ENCODE measurements around the gene MSL2.

Gene MSL2

DNA sequence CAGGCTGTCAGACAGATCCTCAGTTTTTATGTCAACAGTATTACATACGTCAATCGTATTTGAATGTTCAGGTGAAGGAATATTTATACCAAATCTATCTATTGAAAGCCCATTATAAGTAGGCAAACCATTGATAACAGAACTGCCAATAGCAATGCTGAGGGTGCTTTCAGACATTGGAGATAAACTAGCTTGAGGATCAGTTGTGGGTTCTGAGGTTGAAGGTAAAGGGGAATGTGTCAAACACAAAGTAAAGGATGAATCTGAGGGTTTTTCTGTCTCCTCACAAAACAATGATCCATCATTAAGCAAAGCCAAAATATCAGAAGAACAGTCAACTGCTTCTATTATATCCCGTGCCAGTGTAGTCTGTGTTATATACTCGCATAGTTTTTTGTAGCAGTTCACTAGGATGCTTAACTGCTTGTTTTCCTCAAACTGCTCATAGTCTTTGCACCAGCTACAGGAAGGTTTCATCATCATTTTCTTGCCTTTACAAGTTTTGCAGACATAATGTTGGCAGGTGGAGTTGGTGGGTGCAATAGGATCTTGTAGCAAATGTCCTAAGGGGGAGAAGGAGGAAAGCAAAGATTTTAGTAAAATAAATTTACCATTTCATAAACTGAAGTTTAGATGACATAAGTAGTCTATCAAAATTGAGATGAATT is 43.8 kb downstream of the MSL2 start:
- peaks cover 13% of the 10 kb centered on the region; the same call in 1 of the 2 replicates for H4K20me1 ChIP-seq (ENCODE audit: insufficient read depth, low read length)
- no peaks in the 10 kb centered on the region for H3K27me3 ChIP-seq (ENCODE audit: insufficient read depth, low read length)
- no peaks in the 10 kb centered on the region for H3K4me1 ChIP-seq (ENCODE audit: insufficient read depth, low read length, severe bottlenecking)
- no peak overlapping the region for H3K4me3 ChIP-seq (ENCODE audit: low read depth, low read length, poor library complexity, severe bottlenecking)
- H3K79me2 ChIP-seq (ENCODE audit: insufficient read depth, low read length), result peaks cover 88% of the 10 kb centered on the region
- no peaks in the 10 kb centered on the region for H3K9me3 ChIP-seq (ENCODE audit: low read length)
- H3K4me2 ChIP-seq (ENCODE audit: low read length), result no peak overlapping the region
- no peaks in the 10 kb centered on the region for H3K9me2 ChIP-seq (ENCODE audit: low read depth, low read length)
- H3K36me3 ChIP-seq (ENCODE audit: insufficient read depth, low read length), result peaks cover 54% of the 10 kb centered on the region
- no peaks in the 10 kb centered on the region for H3F3A ChIP-seq (ENCODE audit: insufficient read depth, low read length)
- H2AFZ ChIP-seq (ENCODE audit: low read length), result no peak overlapping the region
- no peak overlapping the region for H3K27ac ChIP-seq (ENCODE audit: low read depth, low read length, poor library complexity, severe bottlenecking)
- TF ChIP-seq EZH2 (IDR thresholded peaks at IDR 0.05; ENCODE audit: borderline replicate concordance, low read length) (no peak), CTCF (IDR thresholded peaks at IDR 0.05; ENCODE audit: low read length) (no peak)
- H3K9ac ChIP-seq (ENCODE audit: low read length), result no peak overlapping the region

GRCh38 chr3:136151219-136151618 is 44.9 kb downstream of the MSL2 start:
- Histone ChIP-seq H3K4me2 (ENCODE audit: low read length) (no peak overlapping the region), H3K27ac (ENCODE audit: low read depth, low read length, poor library complexity, severe bottlenecking) (no peak overlapping the region), H4K20me1 (ENCODE audit: insufficient read depth, low read length) (peaks cover 16% of the 10 kb centered on the region; the same call in 1 of the 2 replicates), H3K4me1 (ENCODE audit: insufficient read depth, low read length, severe bottlenecking) (no peaks in the 10 kb centered on the region), H3K27me3 (ENCODE audit: insufficient read depth, low read length) (no peaks in the 10 kb centered on the region), H3K36me3 (ENCODE audit: insufficient read depth, low read length) (peaks cover 59% of the 10 kb centered on the region), H3K9ac (ENCODE audit: low read length) (no peak overlapping the region), H3K4me3 (ENCODE audit: low read depth, low read length, poor library complexity, severe bottlenecking) (no peak overlapping the region), H3F3A (ENCODE audit: insufficient read depth, low read length) (no peaks in the 10 kb centered on the region), H2AFZ (ENCODE audit: low read length) (no peak overlapping the region), H3K79me2 (ENCODE audit: insufficient read depth, low read length) (peaks cover 77% of the 10 kb centered on the region), H3K9me2 (ENCODE audit: low read depth, low read length) (no peaks in the 10 kb centered on the region), H3K9me3 (ENCODE audit: low read length) (no peaks in the 10 kb centered on the region)
- TF ChIP-seq CTCF (IDR thresholded peaks at IDR 0.05; ENCODE audit: low read length) (no peak), EZH2 (IDR thresholded peaks at IDR 0.05; ENCODE audit: borderline replicate concordance, low read length) (no peak)

- Histone ChIP-seq H3K9me3 (ENCODE audit: low read length) (no peaks in the 10 kb centered on the region), H4K20me1 (ENCODE audit: insufficient read depth, low read length) (peaks cover 15% of the 10 kb centered on the region; the same call in 1 of the 2 replicates), H3K79me2 (ENCODE audit: insufficient read depth, low read length) (peaks cover 61% of the 10 kb centered on the region), H3K9ac (ENCODE audit: low read length) (no peak overlapping the region), H3K27me3 (ENCODE audit: insufficient read depth, low read length) (no peaks in the 10 kb centered on the region), H3K27ac (ENCODE audit: low read depth, low read length, poor library complexity, severe bottlenecking) (no peak overlapping the region), H3K36me3 (ENCODE audit: insufficient read depth, low read length) (peaks cover 59% of the 10 kb centered on the region), H3F3A (ENCODE audit: insufficient read depth, low read length) (no peaks in the 10 kb centered on the region), H2AFZ (ENCODE audit: low read length) (no peak overlapping the region), H3K4me1 (ENCODE audit: insufficient read depth, low read length, severe bottlenecking) (no peaks in the 10 kb centered on the region), H3K4me2 (ENCODE audit: low read length) (no peak overlapping the region), H3K4me3 (ENCODE audit: low read depth, low read length, poor library complexity, severe bottlenecking) (no peak overlapping the region), H3K9me2 (ENCODE audit: low read depth, low read length) (no peaks in the 10 kb centered on the region)
- TF ChIP-seq CTCF (IDR thresholded peaks at IDR 0.05; ENCODE audit: low read length), result no peak
These were observed 46.5 kb downstream of the MSL2 start for GRCh38 chr3:136149667-136150066.

Data from OCI-LY1 (cell line).